Measurements from ENCODE around the gene ANKRD16.

Gene ANKRD16

GRCh38 chr10:5927306-5927705 is 37.6 kb upstream of the ANKRD16 start:
- Histone ChIP-seq H3K79me2 (ENCODE audit: insufficient read depth, low read depth) (no peaks in the 10 kb centered on the region), H3K36me3 (ENCODE audit: insufficient read depth) (peaks cover 10% of the 10 kb centered on the region; the same call in 1 of the 2 replicates), H4K20me1 (ENCODE audit: insufficient read depth) (no peaks in the 10 kb centered on the region), H3K27ac (no peak overlapping the region), H3K27me3 (ENCODE audit: insufficient read depth, low read depth) (no peaks in the 10 kb centered on the region), H3K4me1 (ENCODE audit: low read depth, poor library complexity, severe bottlenecking) (no peaks in the 10 kb centered on the region), H3K4me3 (IDR thresholded peaks at IDR 0.05; ENCODE audit: insufficient read depth, low read depth, low read length) (no peak overlapping the region), H3K4me2 (no peak overlapping the region), H3K9ac (no peak overlapping the region), H2AFZ (ENCODE audit: low read depth) (no peak overlapping the region)
- no peak for TF ChIP-seq CTCF (conservative IDR thresholded peaks at IDR 0.05; ENCODE audit: low read depth, low read length)

GRCh38 chr10:5924889-5925288 is 35.2 kb upstream of the ANKRD16 start:
- no peak overlapping the region for H3K4me3 ChIP-seq (IDR thresholded peaks at IDR 0.05; ENCODE audit: insufficient read depth, low read depth, low read length)
- H3K36me3 ChIP-seq (ENCODE audit: insufficient read depth) = peaks cover 16% of the 10 kb centered on the region; the same call in 1 of the 2 replicates
- H3K27me3 ChIP-seq (ENCODE audit: insufficient read depth, low read depth) = no peaks in the 10 kb centered on the region
- no peak overlapping the region for H3K9ac ChIP-seq
- H3K27ac ChIP-seq = no peak overlapping the region
- no peaks in the 10 kb centered on the region for H4K20me1 ChIP-seq (ENCODE audit: insufficient read depth)
- H3K4me1 ChIP-seq (ENCODE audit: low read depth, poor library complexity, severe bottlenecking) = no peaks in the 10 kb centered on the region
- TF ChIP-seq CTCF (conservative IDR thresholded peaks at IDR 0.05; ENCODE audit: low read depth, low read length) = no peak
- no peak overlapping the region for H3K4me2 ChIP-seq
- no peak overlapping the region for H2AFZ ChIP-seq (ENCODE audit: low read depth)
- no peaks in the 10 kb centered on the region for H3K79me2 ChIP-seq (ENCODE audit: insufficient read depth, low read depth)

GRCh38 chr10:5921746-5922145 is 32.1 kb upstream of the ANKRD16 start:
- no peak overlapping the region for H3K27ac ChIP-seq
- no peak overlapping the region for H3K4me2 ChIP-seq
- H4K20me1 ChIP-seq (ENCODE audit: insufficient read depth) = no peaks in the 10 kb centered on the region
- H3K4me3 ChIP-seq (IDR thresholded peaks at IDR 0.05; ENCODE audit: insufficient read depth, low read depth, low read length) = no peak overlapping the region
- H3K27me3 ChIP-seq (ENCODE audit: insufficient read depth, low read depth) = no peaks in the 10 kb centered on the region
- TF ChIP-seq CTCF (conservative IDR thresholded peaks at IDR 0.05; ENCODE audit: low read depth, low read length) = no peak
- no peaks in the 10 kb centered on the region for H3K4me1 ChIP-seq (ENCODE audit: low read depth, poor library complexity, severe bottlenecking)
- no peak overlapping the region for H3K9ac ChIP-seq
- H2AFZ ChIP-seq (ENCODE audit: low read depth) = no peak overlapping the region
- peaks cover 16% of the 10 kb centered on the region; the same call in 1 of the 2 replicates for H3K36me3 ChIP-seq (ENCODE audit: insufficient read depth)
- no peaks in the 10 kb centered on the region for H3K79me2 ChIP-seq (ENCODE audit: insufficient read depth, low read depth)

- no peak overlapping the region for H2AFZ ChIP-seq (ENCODE audit: low read depth)
- no peak overlapping the region for H3K27ac ChIP-seq
- H3K4me1 ChIP-seq (ENCODE audit: low read depth, poor library complexity, severe bottlenecking) = no peaks in the 10 kb centered on the region
- no peaks in the 10 kb centered on the region for H4K20me1 ChIP-seq (ENCODE audit: insufficient read depth)
- H3K36me3 ChIP-seq (ENCODE audit: insufficient read depth) = peaks cover 10% of the 10 kb centered on the region; the same call in 1 of the 2 replicates
- no peaks in the 10 kb centered on the region for H3K27me3 ChIP-seq (ENCODE audit: insufficient read depth, low read depth)
- no peak for TF ChIP-seq CTCF (conservative IDR thresholded peaks at IDR 0.05; ENCODE audit: low read depth, low read length)
- H3K4me3 ChIP-seq (IDR thresholded peaks at IDR 0.05; ENCODE audit: insufficient read depth, low read depth, low read length) = no peak overlapping the region
- no peaks in the 10 kb centered on the region for H3K79me2 ChIP-seq (ENCODE audit: insufficient read depth, low read depth)
- H3K4me2 ChIP-seq = no peak overlapping the region
- no peak overlapping the region for H3K9ac ChIP-seq
Measured at GRCh38 chr10:5919568-5919967, 29.9 kb upstream of the ANKRD16 start.

Data from KMS-11 (cell line).